Endothelial cell of umbilical vein (primary cell): ENCODE results near the gene MTO1. TPM values are rescaled to one million over a fixed set of nuclear protein-coding genes. Genes with fewer than 3 reads are reported as not detected.

ENCODE experiments used
- BruUV-seq: library from RNA; stranded (reverse); fragments of 400-500 nt; replicated peaks from 2 replicates; lab custom pipeline; 2021; lab: Mats Ljungman, UMichigan
- CTCF ChIA-PET: fragments of 300-600, 350-600 bp; sonication (Branson Sonifier 250); formaldehyde crosslinking; loops from one replicate; lab custom pipeline; 2021; ENCODE audit warnings: antibody characterized with exemption, inconsistent platforms; lab: Charles Lee
- POLR2A ChIA-PET: fragments of 300-600, 350-600 bp; sonication (Branson Sonifier 250); formaldehyde crosslinking; loops from one replicate; lab custom pipeline; 2021; ENCODE audit warnings: antibody characterized with exemption, inconsistent platforms; lab: Charles Lee
- DNase-seq: peaks from one replicate; pipeline ENCODE4 v3.0.0-alpha.2; 2011; ENCODE audit warnings: low read depth, low spot score
- FAIRE-seq: peaks from 2 replicates; lab custom pipeline; 2011; peaks lifted over from hg19 to GRCh38; lab: Jason Lieb, UNC
- H2AFZ ChIP-seq: 2 replicates; pipeline ENCODE4 v1.6.0; 2012; ENCODE audit warnings: low read depth, low read length, control low read depth, inconsistent platforms
- H3K27ac ChIP-seq: 2 replicates; pipeline ENCODE4 v1.5.1; 2011; ENCODE audit warnings: low read depth, mild to moderate bottlenecking, control low read depth, low read length, moderate library complexity; ENCODE audit not compliant: insufficient read depth
- H3K27me3 ChIP-seq, 2 experiments: 2 replicates each; pipeline versions ENCODE4 v1.6.0 to v1.6.1; 2011; ENCODE audit warnings: low read length in 2 of 2, mixed read lengths in 1 of 2; ENCODE audit not compliant: control insufficient read depth in 2 of 2, insufficient read depth in 2 of 2
- H3K36me3 ChIP-seq, 2 experiments: 2 replicates in 1 of 2; 3 replicates in 1 of 2; pipeline ENCODE4 v1.5.1; 2011; ENCODE audit warnings: low read length in 2 of 2, mild to moderate bottlenecking in 1 of 2, moderate library complexity in 1 of 2; ENCODE audit not compliant: control insufficient read depth in 2 of 2, insufficient read depth in 2 of 2; ENCODE audit errors: extremely low read depth in 1 of 2
- H3K4me1 ChIP-seq: 3 replicates; pipeline ENCODE4 v1.5.1; 2011; ENCODE audit warnings: mild to moderate bottlenecking, low read length; ENCODE audit not compliant: control insufficient read depth, insufficient read depth; ENCODE audit errors: extremely low read depth
- H3K4me2 ChIP-seq: 2 replicates; pipeline ENCODE4 v1.6.1; 2011; ENCODE audit warnings: low read length, control low read depth, mixed read lengths; ENCODE audit not compliant: insufficient read depth
- H3K4me3 ChIP-seq, 3 experiments: fragments of 200-600 bp in 1 of 3; sonication (generic), shearing (Covaris generic) in 1 of 3; replicated peaks in 1 of 3; 2 replicates each; pipeline ENCODE4 v1.5.1; 2011 to 2016; ENCODE audit warnings: control low read depth in 3 of 3, low read length in 3 of 3, mild to moderate bottlenecking in 2 of 3, inconsistent platforms in 1 of 3, low read depth in 1 of 3, moderate library complexity in 1 of 3; ENCODE audit not compliant: insufficient read depth in 1 of 3
- H3K79me2 ChIP-seq: 2 replicates; pipeline ENCODE4 v1.6.0; 2012; ENCODE audit warnings: low read length, inconsistent platforms; ENCODE audit not compliant: control insufficient read depth, insufficient read depth
- H3K9ac ChIP-seq: replicated peaks from 2 replicates; pipeline ENCODE3; 2011; ENCODE audit warnings: low read length, control low read depth; ENCODE audit not compliant: insufficient read depth; ENCODE audit errors: extremely low read depth
- H3K9me1 ChIP-seq: replicated peaks from 3 replicates; pipeline ENCODE4 v1.6.0; 2011; ENCODE audit warnings: mild to moderate bottlenecking, low read length; ENCODE audit not compliant: control insufficient read depth, insufficient read depth; ENCODE audit errors: extremely low read depth
- H3K9me3 ChIP-seq: replicated peaks from 2 replicates; pipeline ENCODE4 v1.5.1; 2012; ENCODE audit warnings: low read length, inconsistent platforms; ENCODE audit not compliant: control insufficient read depth, insufficient read depth
- H4K20me1 ChIP-seq: replicated peaks from 2 replicates; pipeline ENCODE3; 2011; ENCODE audit warnings: mild to moderate bottlenecking, low read length; ENCODE audit not compliant: control insufficient read depth, insufficient read depth; ENCODE audit errors: extremely low read depth
- CTCF ChIP-seq, 2 donors: IDR thresholded peaks; 1 replicate in 1 of 2; 2 replicates in 1 of 2; pipeline ENCODE4 v1.5.1; 2011; ENCODE audit warnings: low read length in 2 of 2, mild to moderate bottlenecking in 2 of 2, moderate library complexity in 2 of 2, control low read depth in 1 of 2, inconsistent platforms in 1 of 2, low read depth in 1 of 2; ENCODE audit not compliant: insufficient read depth in 1 of 2; ENCODE audit errors: extremely low read depth in 1 of 2
- EZH2 ChIP-seq: IDR thresholded peaks from 2 replicates; pipeline ENCODE4 v1.6.1; 2012; ENCODE audit warnings: borderline replicate concordance, low read depth, mild to moderate bottlenecking, moderate library complexity, low read length, inconsistent platforms; ENCODE audit not compliant: severe bottlenecking
- FOS ChIP-seq: IDR thresholded peaks from 2 replicates; pipeline ENCODE4 v1.6.1; 2011; ENCODE audit warnings: mild to moderate bottlenecking, low read length, moderate library complexity, borderline replicate concordance; ENCODE audit not compliant: insufficient read depth
- GATA2 ChIP-seq: IDR thresholded peaks from 2 replicates; pipeline ENCODE4 v1.7.0; 2011; ENCODE audit warnings: low read depth, mild to moderate bottlenecking, moderate library complexity, mixed read lengths, low read length; ENCODE audit not compliant: insufficient read length, insufficient read depth
- MAX ChIP-seq: IDR thresholded peaks from 2 replicates; pipeline ENCODE4 v1.6.1; 2011; ENCODE audit not compliant: insufficient read depth, insufficient read length
- MYC ChIP-seq: IDR thresholded peaks from one replicate; pipeline ENCODE4 v1.6.1; 2011; ENCODE audit warnings: mild to moderate bottlenecking, low read depth, low read length
- dilution Hi-C: fragments of 300-500 bp; cut with MboI; formaldehyde crosslinking; loops from one replicate; pipeline ENCODE4 v1.15.0; 2019; ENCODE audit warnings: low sequenced_read_pairs; ENCODE audit not compliant: extremely low pct_ligation_motif_present
- intact Hi-C: fragments of 100-400 bp; cut with micrococcal nuclease; formaldehyde crosslinking; loops from one replicate; pipeline ENCODE4 v1.10.0; 2022
- polyA plus RNA-seq, 4 experiments: library from polyadenylated mRNA; depleted of rRNA in 3 of 4; stranded (reverse) in 3 of 4; unstranded in 1 of 4; fragments of >200 nt; gene quantifications; 2 replicates each; pipeline versions ENCODE4 v1.2.1 to v1.2.3, GENCODE V29; 2011 to 2012; ENCODE audit warnings: missing spikeins in 1 of 4
- total RNA-seq: library from RNA; stranded (reverse); gene quantifications from 2 replicates; pipeline ENCODE4 v1.2.3, GENCODE V29; 2021

The MTO1 gene
- total and polyA plus RNA-seq, 2 donors (not counting 3 experiments of a cell fraction or from before 2014, with no cell fraction given) = 12.6 to 24.8 TPM

GRCh38 chr6:73421534-73421933 is 40.0 kb upstream of the MTO1 start:
- FAIRE-seq = no peak
- BruUV-seq = no TSS peak
- H3K4me1 ChIP-seq = peaks cover 2% of the 10 kb centered on the region
- no peaks in the 10 kb centered on the region for H3K27me3 ChIP-seq
- CTCF ChIA-PET = no interaction called here
- TF ChIP-seq GATA2 = no peak
- no peak for TF ChIP-seq CTCF (IDR thresholded peaks at IDR 0.05; ENCODE audit: extremely low read depth in 1 of 2, insufficient read depth in 1 of 2, low read depth in 1 of 2, low read length in 2 of 2)
- no peak for TF ChIP-seq MAX
- TF ChIP-seq MYC = no peak
- TF ChIP-seq EZH2 = no peak
- no peak for TF ChIP-seq FOS
- no peak for DNase-seq
- H3K9me1 ChIP-seq = no peaks in the 10 kb centered on the region
- intact Hi-C loops (no loop called here), dilution Hi-C loops (no loop called here)
- no peak overlapping the region for H3K4me3 ChIP-seq
- H4K20me1 ChIP-seq = no peaks in the 10 kb centered on the region
- H3K27ac ChIP-seq = no peak overlapping the region
- no peak overlapping the region for H2AFZ ChIP-seq
- no peak overlapping the region for H3K9ac ChIP-seq
- no peaks in the 10 kb centered on the region for H3K9me3 ChIP-seq
- peaks cover 0 to 5% of the 10 kb centered on the region in 2 experiments for H3K36me3 ChIP-seq
- H3K79me2 ChIP-seq = no peaks in the 10 kb centered on the region
- H3K4me2 ChIP-seq = no peak overlapping the region
- POLR2A ChIA-PET = interaction anchor here (0.8 kb wide), 1 partner anchor 57 kb away, joined by 3 read pairs; no protein-coding TSS in a partner anchor
